Measurements from ENCODE around the gene SIGLEC1. TPM values are rescaled to one million over a fixed set of nuclear protein-coding genes. Genes with fewer than 3 reads are reported as not detected.

SIGLEC1 gene
- total and polyA plus RNA-seq, 2 of the 8 experiments (the other 6 are each of a cell fraction or from before 2014, with no cell fraction given) = 0.02 TPM; not detected in 1

DNA sequence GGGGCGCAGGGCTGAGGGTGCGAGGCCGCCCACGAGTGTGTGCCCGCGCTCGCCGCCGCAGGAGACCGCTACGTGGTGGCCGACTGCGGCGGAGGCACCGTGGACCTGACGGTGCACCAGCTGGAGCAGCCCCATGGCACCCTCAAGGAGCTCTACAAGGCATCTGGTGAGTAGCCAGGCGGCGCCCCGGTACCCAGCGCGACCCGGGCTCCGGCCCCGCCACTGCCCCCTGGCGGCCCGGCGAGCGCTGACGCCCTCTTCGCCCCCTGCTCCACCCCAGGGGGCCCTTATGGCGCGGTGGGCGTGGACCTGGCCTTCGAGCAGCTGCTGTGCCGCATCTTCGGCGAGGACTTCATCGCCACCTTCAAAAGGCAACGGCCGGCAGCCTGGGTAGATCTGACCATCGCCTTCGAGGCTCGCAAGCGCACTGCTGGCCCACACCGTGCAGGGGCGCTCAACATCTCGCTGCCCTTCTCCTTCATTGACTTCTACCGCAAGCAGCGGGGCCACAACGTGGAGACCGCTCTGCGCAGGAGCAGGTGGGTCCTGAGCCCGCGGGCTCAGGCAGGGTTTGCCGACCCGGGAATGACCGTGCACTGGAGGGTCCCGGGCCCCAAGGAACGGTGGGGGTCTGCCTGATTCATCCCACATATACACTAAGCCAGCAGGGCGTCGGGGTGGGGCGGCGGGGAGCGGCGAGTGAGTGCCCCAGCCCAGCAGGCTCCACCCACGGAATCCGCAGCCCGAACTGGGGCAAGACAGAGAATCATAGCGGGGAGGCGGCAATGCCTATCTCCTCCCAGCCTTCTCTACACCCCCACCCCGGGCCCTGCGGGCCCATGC is 37.5 kb upstream of the SIGLEC1 start (continued):
- no peak for TF ChIP-seq CBX5 (IDR thresholded peaks at IDR 0.05; ENCODE audit: low read depth, low read length)
- TF ChIP-seq, protein P1, sequence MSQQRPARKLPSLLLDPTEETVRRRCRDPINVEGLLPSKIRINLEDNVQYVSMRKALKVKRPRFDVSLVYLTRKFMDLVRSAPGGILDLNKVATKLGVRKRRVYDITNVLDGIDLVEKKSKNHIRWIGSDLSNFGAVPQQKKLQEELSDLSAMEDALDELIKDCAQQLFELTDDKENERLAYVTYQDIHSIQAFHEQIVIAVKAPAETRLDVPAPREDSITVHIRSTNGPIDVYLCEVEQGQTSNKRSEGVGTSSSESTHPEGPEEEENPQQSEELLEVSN (IDR thresholded peaks at IDR 0.05) = peak; percentile 63; the same call in 1 of the 2 replicates
- no peak for TF ChIP-seq FOSL1 (IDR thresholded peaks at IDR 0.05; ENCODE audit: insufficient read depth, low read depth, low read length)
- TF ChIP-seq, protein P2, sequence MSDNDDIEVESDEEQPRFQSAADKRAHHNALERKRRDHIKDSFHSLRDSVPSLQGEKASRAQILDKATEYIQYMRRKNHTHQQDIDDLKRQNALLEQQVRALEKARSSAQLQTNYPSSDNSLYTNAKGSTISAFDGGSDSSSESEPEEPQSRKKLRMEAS (IDR thresholded peaks at IDR 0.05) = peak; percentile 71; the same call in 1 of the 2 replicates
- TF ChIP-seq PHF8 (conservative IDR thresholded peaks at IDR 0.05; ENCODE audit: low read depth, low read length) = no peak
- TF ChIP-seq TBP (IDR thresholded peaks at IDR 0.05; ENCODE audit: low read depth, low read length) = peak; percentile 52; the same call in 1 of the 2 replicates
- no peak for TF ChIP-seq TEAD4 (IDR thresholded peaks at IDR 0.05; ENCODE audit: low read depth, low read length)
- no peak for TF ChIP-seq CHD1 (IDR thresholded peaks at IDR 0.05; ENCODE audit: low read depth, low read length)
- TF ChIP-seq EGR1 (IDR thresholded peaks at IDR 0.05; ENCODE audit: borderline replicate concordance, low read depth, low read length) = no peak; the same call in 1 of the 2 replicates
- TF ChIP-seq CEBPB (IDR thresholded peaks at IDR 0.05; ENCODE audit: low read depth, low read length) = no peak
- peak; percentile 79 to 99 (median 84) for TF ChIP-seq CTCF (IDR thresholded peaks at IDR 0.05; ENCODE audit: control extremely low read depth in 1 of 3, insufficient read depth in 1 of 3, low read depth in 1 of 3, low read length in 3 of 3)
- TF ChIP-seq GTF2F1 (IDR thresholded peaks at IDR 0.05; ENCODE audit: borderline replicate concordance, low read depth, low read length) = no peak
- TF ChIP-seq KDM5A (IDR thresholded peaks at IDR 0.05; ENCODE audit: low read length) = no peak
- TF ChIP-seq BCL11A (IDR thresholded peaks at IDR 0.05; ENCODE audit: low read depth in 2 of 2, low read length in 2 of 2) = no peak
- TF ChIP-seq TCF12 (IDR thresholded peaks at IDR 0.05; ENCODE audit: low read depth, low read length) = 0 out of 2 replicates have a peak, but pooled peaks have one; percentile 2
- no peak for TF ChIP-seq CTBP2 (IDR thresholded peaks at IDR 0.05; ENCODE audit: borderline replicate concordance, insufficient read depth, insufficient read length, low read length)
- peak; percentile 69 for TF ChIP-seq CREB1 (IDR thresholded peaks at IDR 0.05)
- no peak for TF ChIP-seq POU5F1 (IDR thresholded peaks at IDR 0.05; ENCODE audit: low read depth, low read length)

Measured in H1 (cell line).